ENCODE data around the gene ERP44. TPM values are rescaled to one million over a fixed set of nuclear protein-coding genes. Genes with fewer than 3 reads are reported as not detected.
A peak's percentile ranks its signal among the peaks of the same experiment; 100 is the strongest.

Gene ERP44
- total RNA-seq, 1 donor from 2014 or later, result 16.0 TPM

GRCh38 chr9:99962680-99963261, 136.0 kb downstream of the ERP44 start:
- ATAC-seq (no peak), DNase-seq (ENCODE audit: low spot score) (no peak)

DNA sequence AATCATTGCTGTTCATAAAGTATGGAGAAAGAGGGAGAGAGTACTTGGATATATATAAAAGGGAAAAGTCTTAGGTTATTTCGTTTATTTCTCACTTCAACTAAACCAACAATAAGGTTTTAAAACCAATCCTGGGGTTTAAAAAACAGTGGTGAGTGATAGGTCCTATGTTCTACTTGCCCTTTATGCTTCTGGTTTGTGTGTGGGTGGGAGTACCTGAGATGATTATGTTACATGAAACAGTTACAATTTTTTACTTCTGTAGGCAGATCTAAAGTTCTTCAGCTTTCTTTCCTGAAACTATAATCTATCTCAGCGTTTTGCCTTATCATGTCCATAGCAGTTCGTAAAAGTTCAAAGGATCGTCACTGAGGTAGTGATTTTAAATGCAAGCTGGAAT, 143.2 kb downstream of the ERP44 start:
- ATAC-seq (no peak), DNase-seq (ENCODE audit: low spot score) (no peak)

DNA sequence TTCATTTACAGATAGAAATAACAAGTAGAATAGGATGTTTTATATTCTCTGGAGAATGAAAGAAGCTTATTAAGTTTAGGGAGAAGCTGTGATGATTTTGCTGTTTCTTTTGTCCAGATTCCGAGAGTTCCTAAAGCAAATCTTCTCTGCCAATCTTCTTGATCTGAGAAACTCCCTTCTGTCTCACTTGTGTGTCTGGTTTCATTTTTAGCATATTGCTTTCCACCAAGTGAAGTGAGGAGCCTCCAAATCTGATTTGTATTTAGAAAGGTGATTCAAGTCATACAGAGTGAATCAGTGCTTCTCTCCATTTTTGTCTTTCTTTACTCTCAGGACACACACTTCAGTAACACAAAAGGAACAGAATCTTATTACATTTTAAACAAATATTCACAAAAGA, 144.0 kb downstream of the ERP44 start:
- no peak for ATAC-seq
- no peak for DNase-seq (ENCODE audit: low spot score)

- DNase-seq (ENCODE audit: low spot score), result no peak
- ATAC-seq, result no peak
Measured at GRCh38 chr9:99953861-99954507, 144.8 kb downstream of the ERP44 start.

GRCh38 chr9:99948896-99949295, 149.9 kb downstream of the ERP44 start:
- DNase-seq (ENCODE audit: low spot score), result no peak

GRCh38 chr9:99948482-99948881, 150.3 kb downstream of the ERP44 start:
- DNase-seq (ENCODE audit: low spot score), result no peak
- ATAC-seq, result no peak

More at GRCh38 chr9:99948896-99949295, 149.9 kb downstream of the ERP44 start:
- peak; percentile 30 for ATAC-seq

- ATAC-seq (no peak), DNase-seq (ENCODE audit: low spot score) (no peak)
Measured at GRCh38 chr9:99947395-99947794, 151.4 kb downstream of the ERP44 start.

- DNase-seq (ENCODE audit: low spot score) (no peak), ATAC-seq (no peak)
Measured at GRCh38 chr9:99936947-99937587, 161.7 kb downstream of the ERP44 start.

DNA sequence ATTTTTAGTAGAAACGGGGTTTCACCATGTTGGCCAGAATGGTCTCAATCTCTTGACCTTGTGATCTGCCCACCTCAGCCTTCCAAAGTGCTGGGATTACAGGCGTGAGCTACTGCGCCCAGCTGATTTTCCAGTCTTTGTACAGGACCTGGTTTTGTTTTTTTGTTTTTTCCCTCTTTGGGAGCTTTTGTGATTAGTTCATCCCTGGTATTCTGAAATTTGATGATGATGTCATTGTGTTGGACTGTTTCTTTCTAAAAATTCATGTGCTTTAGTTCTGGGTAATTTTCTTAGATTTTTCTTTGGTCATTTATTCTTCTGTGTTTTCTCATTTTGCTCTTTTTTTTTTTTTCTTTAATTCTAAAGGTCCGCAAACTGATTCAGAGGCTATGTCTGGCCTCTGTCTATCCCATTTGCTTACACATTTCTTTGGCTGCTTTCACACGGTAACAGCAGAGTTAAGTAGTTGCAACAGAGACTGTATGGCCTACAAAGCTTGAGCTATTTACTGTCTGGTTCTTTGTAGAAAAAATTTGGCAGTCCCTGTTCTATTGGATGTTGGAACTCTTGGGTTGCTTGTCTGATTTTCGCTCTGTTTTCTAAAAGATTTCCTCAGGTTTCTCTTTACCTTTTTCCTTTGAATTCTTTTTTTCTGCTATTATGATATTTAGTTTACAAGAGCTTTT, 167.5 kb downstream of the ERP44 start:
- peak; percentile 88 for ATAC-seq
- DNase-seq (ENCODE audit: low spot score), result no peak

- DNase-seq (ENCODE audit: low spot score) (no peak), ATAC-seq (peak; percentile 51)
Measured at GRCh38 chr9:99929652-99930051, 169.1 kb downstream of the ERP44 start.

Other genes starting within 250 kb of the ERP44 start
- gene STX17, start 192.3 kb downstream of the ERP44 start, total RNA-seq, result 25.8 TPM
- gene INVS, start 243 bp upstream of the ERP44 start, total RNA-seq, result 16.1 TPM